GM19395 (cell line): ENCODE measurements around the gene CYBA.

Source experiments
- ATAC-seq: cut with Tn5 transposase; IDR thresholded peaks from one replicate; pipeline ENCODE4 v1.9.1; 2021; ENCODE audit warnings: mild to moderate bottlenecking, moderate library complexity; ENCODE audit not compliant: unreplicated experiment

CYBA gene

DNA sequence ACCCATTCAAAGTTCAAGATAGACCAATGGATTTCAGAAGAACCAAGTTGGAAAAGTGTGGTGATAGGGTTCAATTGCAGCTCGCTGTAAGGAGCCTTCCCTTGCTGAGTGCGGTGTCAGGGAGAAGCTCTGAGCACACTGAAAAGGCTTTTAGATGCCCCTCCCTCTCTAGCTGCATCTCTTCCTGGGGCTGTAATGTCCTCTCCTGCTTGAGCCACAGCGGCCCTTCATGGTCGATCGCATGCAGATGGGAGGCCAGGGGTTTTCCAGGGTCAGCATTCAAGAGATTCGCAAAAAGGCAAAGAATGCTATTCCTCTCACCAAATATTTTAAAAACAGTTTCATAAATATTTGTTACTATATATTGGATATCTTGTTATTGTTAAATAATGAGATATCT is 56.9 kb downstream of the CYBA start:
- ATAC-seq, result no peak

DNA sequence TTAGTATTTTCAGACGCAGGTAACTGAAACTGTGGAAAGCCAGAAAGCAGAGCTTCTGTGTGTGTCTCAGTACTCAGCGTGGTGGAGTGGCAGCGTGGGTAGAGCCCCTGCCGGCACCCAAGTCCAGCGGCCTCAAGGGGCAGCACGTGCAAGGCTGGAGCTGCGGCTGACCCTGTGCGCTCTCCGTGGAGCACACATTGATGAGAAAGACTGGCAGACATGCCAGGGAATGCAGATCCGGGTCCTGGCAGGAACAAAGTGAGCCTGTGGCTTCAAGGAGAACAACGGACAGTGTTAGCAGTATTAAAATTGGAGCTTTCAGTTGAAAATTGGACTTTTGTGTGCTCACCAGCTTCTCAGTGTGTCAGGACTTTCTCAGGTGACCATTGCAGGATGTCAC is 57.4 kb downstream of the CYBA start:
- no peak for ATAC-seq
